ENCODE measurements around the gene ORC6. TPM values are rescaled to one million over a fixed set of nuclear protein-coding genes. Genes with fewer than 3 reads are reported as not detected.
A peak's percentile ranks its signal among the peaks of the same experiment; 100 is the strongest.

The ORC6 gene
- total RNA-seq, 1 experiment from 2014 or later, result 76.1 TPM

- DNase-seq (ENCODE audit: low spot score), result no peak
- H3K9me3 Mint-ChIP-seq, result no peaks in the 10 kb centered on the region
- H3K27me3 Mint-ChIP-seq (ENCODE audit: low read depth), result no peaks in the 10 kb centered on the region
- H3K27ac Mint-ChIP-seq, result no peak overlapping the region
- CTCF ChIA-PET, result interaction anchor here (0.6 to 0.9 kb wide), 2 partner anchors 70 to 182 kb away, joined by 3 read pairs; no protein-coding TSS in a partner anchor
- no peak overlapping the region for H3K4me3 Mint-ChIP-seq
- H3K4me1 Mint-ChIP-seq, result peaks cover 16% of the 10 kb centered on the region
- POLR2A ChIA-PET, result no interaction called here
- TF ChIP-seq ZNF121 (CRISPR knock-in tag; IDR thresholded peaks at IDR 0.05) (no peak), MAX (CRISPR knock-in tag; IDR thresholded peaks at IDR 0.05) (no peak), SP1 (CRISPR knock-in tag; conservative IDR thresholded peaks at IDR 0.05) (0 out of 2 replicates have a peak, but pooled peaks have one; percentile 24)
- peak; percentile 67 for ATAC-seq
- no peaks in the 10 kb centered on the region for H3K36me3 Mint-ChIP-seq
Measured at GRCh38 chr16:46743232-46743719, 53.8 kb downstream of the ORC6 start.

GRCh38 chr16:46745617-46746016, 56.2 kb downstream of the ORC6 start:
- Mint-ChIP-seq H3K27ac (no peak overlapping the region), H3K9me3 (no peaks in the 10 kb centered on the region), H3K4me3 (no peak overlapping the region), H3K4me1 (peaks cover 32% of the 10 kb centered on the region), H3K36me3 (no peaks in the 10 kb centered on the region), H3K27me3 (ENCODE audit: low read depth) (no peaks in the 10 kb centered on the region)
- DNase-seq (ENCODE audit: low spot score) (no peak), ATAC-seq (no peak)
- no peak for TF ChIP-seq TEAD1 (CRISPR knock-in tag; IDR thresholded peaks at IDR 0.05)
- TF ChIP-seq, protein P1, sequence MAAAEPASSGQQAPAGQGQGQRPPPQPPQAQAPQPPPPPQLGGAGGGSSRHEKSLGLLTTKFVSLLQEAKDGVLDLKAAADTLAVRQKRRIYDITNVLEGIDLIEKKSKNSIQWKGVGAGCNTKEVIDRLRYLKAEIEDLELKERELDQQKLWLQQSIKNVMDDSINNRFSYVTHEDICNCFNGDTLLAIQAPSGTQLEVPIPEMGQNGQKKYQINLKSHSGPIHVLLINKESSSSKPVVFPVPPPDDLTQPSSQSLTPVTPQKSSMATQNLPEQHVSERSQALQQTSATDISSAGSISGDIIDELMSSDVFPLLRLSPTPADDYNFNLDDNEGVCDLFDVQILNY (CRISPR knock-in tag; IDR thresholded peaks at IDR 0.05), result no peak
- TF ChIP-seq HMGA2 (CRISPR knock-in tag; IDR thresholded peaks at IDR 0.05), result no peak
- TF ChIP-seq ZMAT4 (CRISPR knock-in tag; IDR thresholded peaks at IDR 0.05), result no peak
- TF ChIP-seq NFE2L1 (CRISPR knock-in tag; IDR thresholded peaks at IDR 0.05), result no peak
- TF ChIP-seq, protein P2, sequence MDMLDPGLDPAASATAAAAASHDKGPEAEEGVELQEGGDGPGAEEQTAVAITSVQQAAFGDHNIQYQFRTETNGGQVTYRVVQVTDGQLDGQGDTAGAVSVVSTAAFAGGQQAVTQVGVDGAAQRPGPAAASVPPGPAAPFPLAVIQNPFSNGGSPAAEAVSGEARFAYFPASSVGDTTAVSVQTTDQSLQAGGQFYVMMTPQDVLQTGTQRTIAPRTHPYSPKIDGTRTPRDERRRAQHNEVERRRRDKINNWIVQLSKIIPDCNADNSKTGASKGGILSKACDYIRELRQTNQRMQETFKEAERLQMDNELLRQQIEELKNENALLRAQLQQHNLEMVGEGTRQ (CRISPR knock-in tag; IDR thresholded peaks at IDR 0.05), result no peak
- no peak for TF ChIP-seq MXD4 (CRISPR knock-in tag; IDR thresholded peaks at IDR 0.05; ENCODE audit: borderline replicate concordance)
- TF ChIP-seq GABPB1 (CRISPR knock-in tag; IDR thresholded peaks at IDR 0.05), result no peak
- TF ChIP-seq GRHL2 (CRISPR knock-in tag; IDR thresholded peaks at IDR 0.05; ENCODE audit: insufficient replicate concordance, severe bottlenecking), result no peak
- TF ChIP-seq, protein P3, sequence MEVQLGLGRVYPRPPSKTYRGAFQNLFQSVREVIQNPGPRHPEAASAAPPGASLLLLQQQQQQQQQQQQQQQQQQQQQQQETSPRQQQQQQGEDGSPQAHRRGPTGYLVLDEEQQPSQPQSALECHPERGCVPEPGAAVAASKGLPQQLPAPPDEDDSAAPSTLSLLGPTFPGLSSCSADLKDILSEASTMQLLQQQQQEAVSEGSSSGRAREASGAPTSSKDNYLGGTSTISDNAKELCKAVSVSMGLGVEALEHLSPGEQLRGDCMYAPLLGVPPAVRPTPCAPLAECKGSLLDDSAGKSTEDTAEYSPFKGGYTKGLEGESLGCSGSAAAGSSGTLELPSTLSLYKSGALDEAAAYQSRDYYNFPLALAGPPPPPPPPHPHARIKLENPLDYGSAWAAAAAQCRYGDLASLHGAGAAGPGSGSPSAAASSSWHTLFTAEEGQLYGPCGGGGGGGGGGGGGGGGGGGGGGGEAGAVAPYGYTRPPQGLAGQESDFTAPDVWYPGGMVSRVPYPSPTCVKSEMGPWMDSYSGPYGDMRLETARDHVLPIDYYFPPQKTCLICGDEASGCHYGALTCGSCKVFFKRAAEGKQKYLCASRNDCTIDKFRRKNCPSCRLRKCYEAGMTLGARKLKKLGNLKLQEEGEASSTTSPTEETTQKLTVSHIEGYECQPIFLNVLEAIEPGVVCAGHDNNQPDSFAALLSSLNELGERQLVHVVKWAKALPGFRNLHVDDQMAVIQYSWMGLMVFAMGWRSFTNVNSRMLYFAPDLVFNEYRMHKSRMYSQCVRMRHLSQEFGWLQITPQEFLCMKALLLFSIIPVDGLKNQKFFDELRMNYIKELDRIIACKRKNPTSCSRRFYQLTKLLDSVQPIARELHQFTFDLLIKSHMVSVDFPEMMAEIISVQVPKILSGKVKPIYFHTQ (CRISPR knock-in tag; IDR thresholded peaks at IDR 0.05), result no peak
- TF ChIP-seq, protein P4, sequence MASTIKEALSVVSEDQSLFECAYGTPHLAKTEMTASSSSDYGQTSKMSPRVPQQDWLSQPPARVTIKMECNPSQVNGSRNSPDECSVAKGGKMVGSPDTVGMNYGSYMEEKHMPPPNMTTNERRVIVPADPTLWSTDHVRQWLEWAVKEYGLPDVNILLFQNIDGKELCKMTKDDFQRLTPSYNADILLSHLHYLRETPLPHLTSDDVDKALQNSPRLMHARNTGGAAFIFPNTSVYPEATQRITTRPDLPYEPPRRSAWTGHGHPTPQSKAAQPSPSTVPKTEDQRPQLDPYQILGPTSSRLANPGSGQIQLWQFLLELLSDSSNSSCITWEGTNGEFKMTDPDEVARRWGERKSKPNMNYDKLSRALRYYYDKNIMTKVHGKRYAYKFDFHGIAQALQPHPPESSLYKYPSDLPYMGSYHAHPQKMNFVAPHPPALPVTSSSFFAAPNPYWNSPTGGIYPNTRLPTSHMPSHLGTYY (CRISPR knock-in tag; IDR thresholded peaks at IDR 0.05), result no peak
- TF ChIP-seq ZNF416 (CRISPR knock-in tag; IDR thresholded peaks at IDR 0.05), result no peak
- no peak for TF ChIP-seq ETV6 (CRISPR knock-in tag; IDR thresholded peaks at IDR 0.05)
- no peak for TF ChIP-seq ZBTB21 (CRISPR knock-in tag; IDR thresholded peaks at IDR 0.05; ENCODE audit: borderline replicate concordance)
- no peak for TF ChIP-seq IRF2 (CRISPR knock-in tag; IDR thresholded peaks at IDR 0.05; ENCODE audit: borderline replicate concordance, low read depth)
- no peak for TF ChIP-seq TEAD4 (CRISPR knock-in tag; IDR thresholded peaks at IDR 0.05)
- TF ChIP-seq, protein P5, sequence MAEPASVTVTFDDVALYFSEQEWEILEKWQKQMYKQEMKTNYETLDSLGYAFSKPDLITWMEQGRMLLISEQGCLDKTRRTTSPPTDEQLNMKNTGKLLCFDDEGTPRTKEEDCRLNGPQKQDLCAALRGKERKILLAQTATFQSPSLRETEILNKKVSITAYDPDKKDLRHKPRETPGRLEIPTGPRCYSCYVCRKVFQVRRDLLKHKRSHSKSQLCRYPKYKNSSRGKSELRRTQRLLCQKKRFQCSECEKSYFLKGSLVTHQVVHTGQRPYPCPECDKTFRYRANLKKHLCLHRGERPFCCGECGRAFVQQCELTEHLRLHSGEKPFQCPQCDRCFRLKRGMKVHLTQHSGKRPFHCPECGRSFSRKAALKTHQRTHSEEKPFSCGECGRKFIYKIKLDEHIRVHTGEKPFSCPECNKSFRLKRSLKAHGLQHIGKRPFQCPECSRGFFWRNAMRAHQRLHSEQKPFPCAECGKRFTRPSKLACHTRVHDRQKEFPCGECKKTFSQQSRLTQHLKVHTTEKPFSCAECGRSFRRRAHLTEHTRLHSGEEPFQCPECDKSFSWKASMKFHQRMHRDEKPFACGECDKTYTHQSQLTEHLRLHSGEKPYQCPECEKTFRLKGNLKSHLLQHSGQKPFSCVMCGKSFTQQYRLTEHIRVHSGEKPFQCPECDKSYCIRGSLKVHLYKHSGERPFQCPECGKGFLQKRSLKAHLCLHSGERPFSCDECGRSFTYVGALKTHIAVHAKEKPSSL (CRISPR knock-in tag; conservative IDR thresholded peaks at IDR 0.05), result no peak
- ChIA-PET CTCF (interaction anchor here (0.9 to 1.3 kb wide), 3 partner anchors 18 to 163 kb away, joined by 3 to 5 read pairs (median 4); no protein-coding TSS in a partner anchor), POLR2A (no interaction called here)
